HepG2 (cell line): ENCODE results near the gene TSPAN11. TPM values are rescaled to one million over a fixed set of nuclear protein-coding genes. Genes with fewer than 3 reads are reported as not detected.

Source experiments
- ATAC-seq: fragments of 200-7000 bp; cut with Tn5 transposase; 3 replicates; pipeline ENCODE4 v1.9.1; 2020; ENCODE audit warnings: mild to moderate bottlenecking, moderate library complexity
- BruUV-seq: library from RNA; stranded (reverse); fragments of 400-500 nt; replicated peaks from 2 replicates; lab custom pipeline; 2021; lab: Mats Ljungman, UMichigan
- CTCF ChIA-PET: fragments of 300-600 bp; formaldehyde crosslinking; extraction: SDS; loops from one replicate; lab custom pipeline; 2021; ENCODE audit warnings: low total read pairs, inconsistent platforms, low intra/inter-chr PET ratio; lab: Yijun Ruan, JAX
- POLR2A ChIA-PET: fragments of 350-600 bp; sonication (Branson Sonifier 250); formaldehyde crosslinking; loops from one replicate; lab custom pipeline; 2020; ENCODE audit warnings: antibody characterized with exemption, inconsistent platforms; lab: Yijun Ruan, JAX
- DNase-seq: peaks from one replicate; pipeline ENCODE4 v3.0.0-alpha.2; 2015; ENCODE audit warnings: low spot score
- FAIRE-seq: peaks from 3 replicates; lab custom pipeline; 2011; peaks lifted over from hg19 to GRCh38; lab: Jason Lieb, UNC
- H2AFZ ChIP-seq: one replicate; pipeline ENCODE4 v1.6.1; 2011; ENCODE audit warnings: low read length, inconsistent platforms
- H3K27ac ChIP-seq: fragments of 300-600 bp; 3 replicates; pipeline ENCODE4 v1.8.0; 2011; ENCODE audit warnings: mixed run types, mild to moderate bottlenecking, mixed read lengths, low read length, inconsistent platforms; ENCODE audit not compliant: insufficient read depth; ENCODE audit errors: extremely low read length
- H3K27me3 ChIP-seq, 2 experiments: fragments of 200-600 bp in 1 of 2; 2 replicates in 1 of 2; 3 replicates in 1 of 2; pipeline versions ENCODE4 v1.6.0 to v1.8.0; 2011; ENCODE audit warnings: low read length in 2 of 2, mild to moderate bottlenecking in 2 of 2, moderate library complexity in 2 of 2, inconsistent platforms in 1 of 2; ENCODE audit not compliant: insufficient read depth in 2 of 2, control insufficient read depth in 1 of 2
- H3K36me3 ChIP-seq, 2 experiments: fragments of 200-600 bp in 1 of 2; replicated peaks in 1 of 2; 2 replicates in 1 of 2; 3 replicates in 1 of 2; pipeline versions ENCODE4 v1.5.1 to v1.8.0; 2011; ENCODE audit warnings: low read length in 2 of 2, inconsistent platforms in 1 of 2; ENCODE audit not compliant: insufficient read depth in 2 of 2, control insufficient read depth in 1 of 2
- H3K4me1 ChIP-seq: 2 replicates; pipeline ENCODE4 v1.5.1; 2012; ENCODE audit warnings: low read length, inconsistent platforms; ENCODE audit not compliant: insufficient read depth
- H3K4me2 ChIP-seq: 2 replicates; pipeline ENCODE4 v1.6.0; 2011; ENCODE audit warnings: low read depth, low read length, inconsistent platforms
- H3K4me3 ChIP-seq, 3 experiments: fragments of 200-600 bp in 1 of 3; sonication (generic), shearing (Covaris generic) in 1 of 3; replicated peaks in 1 of 3; 2 replicates each; pipeline ENCODE4 v1.5.1; 2011 to 2016; ENCODE audit warnings: low read length in 3 of 3, inconsistent platforms in 2 of 3, low read depth in 2 of 3, mild to moderate bottlenecking in 2 of 3, control low read depth in 1 of 3, mixed read lengths in 1 of 3; ENCODE audit not compliant: insufficient read depth in 1 of 3
- H3K79me2 ChIP-seq: one replicate; pipeline ENCODE4 v1.6.1; 2011; ENCODE audit warnings: low read length, inconsistent platforms; ENCODE audit not compliant: insufficient read depth
- H3K9ac ChIP-seq: 2 replicates; pipeline ENCODE4 v1.6.0; 2011; ENCODE audit warnings: mild to moderate bottlenecking, low read depth, low read length, inconsistent platforms; ENCODE audit not compliant: insufficient read depth
- H3K9me3 ChIP-seq: 2 replicates; pipeline ENCODE4 v1.5.1; 2012; ENCODE audit warnings: mild to moderate bottlenecking, low read length
- H4K20me1 ChIP-seq: 2 replicates; pipeline ENCODE4 v1.6.0; 2011; ENCODE audit warnings: inconsistent platforms, mild to moderate bottlenecking, low read length, moderate library complexity; ENCODE audit not compliant: insufficient read depth
- AKNA ChIP-seq: sonication (generic); formaldehyde crosslinking; IDR thresholded peaks from 2 replicates; pipeline ENCODE4 v1.4.0; 2020; ENCODE audit warnings: missing genetic modification reagents, borderline replicate concordance
- CSRNP1 ChIP-seq: sonication (generic); formaldehyde crosslinking; IDR thresholded peaks from 2 replicates; pipeline ENCODE4 v1.8.1; 2023; ENCODE audit warnings: mild to moderate bottlenecking, missing genetic modification reagents
- ERF ChIP-seq: IDR thresholded peaks from 2 replicates; pipeline ENCODE4 v1.6.1; 2018; ENCODE audit warnings: missing biosample characterization, missing genetic modification reagents
- MYPOP ChIP-seq: sonication (generic); formaldehyde crosslinking; IDR thresholded peaks from 2 replicates; pipeline ENCODE4 v1.8.1; 2023; ENCODE audit warnings: mild to moderate bottlenecking, moderate library complexity, missing genetic modification reagents
- NONO ChIP-seq, 2 experiments: fragments of 450-650 bp in 1 of 2; sonication (generic) in 1 of 2; formaldehyde crosslinking in 1 of 2; IDR thresholded peaks in 1 of 2; conservative IDR thresholded peaks in 1 of 2; 2 replicates each; pipeline versions ENCODE4 v1.6.1 to v1.8.0; 2017 to 2022; ENCODE audit warnings: mild to moderate bottlenecking in 1 of 2, missing genetic modification reagents in 1 of 2, moderate library complexity in 1 of 2
- ZNF44 ChIP-seq: sonication (generic); formaldehyde crosslinking; IDR thresholded peaks from 2 replicates; pipeline ENCODE4 v1.5.1; 2020; ENCODE audit warnings: mild to moderate bottlenecking, missing genetic modification reagents
- WGBS: methylation state at CpG from one replicate; pipeline ENCODE4 v1.1.6; 2017; ENCODE audit warnings: low lambda C conversion rate; 5-methylcytosine and 5-hydroxymethylcytosine counted together
- in situ Hi-C: cut with HindIII; loops from 2 replicates; pipeline ENCODE4 v1.10.0; 2017; ENCODE audit warnings: low pct_unique_long_range_greater_than_20kb; ENCODE audit not compliant: extremely low pct_ligation_motif_present
- intact Hi-C: fragments of 100-400 bp; cut with micrococcal nuclease; formaldehyde crosslinking; loops from one replicate; pipeline ENCODE4 v1.10.0; 2022; ENCODE audit not compliant: unreplicated experiment
- polyA plus RNA-seq, 8 experiments: library from polyadenylated mRNA; depleted of rRNA in 3 of 8; stranded (reverse) in 7 of 8; unstranded in 1 of 8; fragments of >200 nt; fragmentation: Illumina TruSeq in 4 of 8; extraction: Trizol in 4 of 8; gene quantifications; 2 replicates each; pipeline versions ENCODE4 v1.2.1 to v1.2.3, GENCODE V29; 2011 to 2016; ENCODE audit warnings: low read depth in 4 of 8, missing spikeins in 1 of 8, mixed read lengths in 1 of 8; ENCODE audit not compliant: insufficient read depth in 1 of 8
- total RNA-seq, 5 experiments: library from RNA; depleted of rRNA; stranded (reverse); fragments of >200 nt; fragmentation: Illumina TruSeq; extraction: Trizol; gene quantifications; 2 replicates each; pipeline ENCODE4 v1.2.3, GENCODE V29; 2016; ENCODE audit warnings: low read depth in 1 of 5

TSPAN11 gene
- total and polyA plus RNA-seq, 2 of the 13 experiments (the other 11 are each of a cell fraction or from before 2014, with no cell fraction given): 0.01 to 0.07 TPM

- peaks cover 0 to 15% of the 10 kb centered on the region in 2 experiments; a peak in 3 of 5 replicates for H3K27me3 ChIP-seq
- H3K9me3 ChIP-seq: no peaks in the 10 kb centered on the region
- no peak for DNase-seq
- no peak overlapping the region for H2AFZ ChIP-seq
- no peaks in the 10 kb centered on the region for H3K36me3 ChIP-seq
- no peak for ATAC-seq
- FAIRE-seq: no peak
- H3K4me1 ChIP-seq: peaks cover 1% of the 10 kb centered on the region
- in situ Hi-C loops (loop anchor here (5.0 kb wide), 1 partner anchor 140 kb away; no protein-coding TSS in a partner anchor), intact Hi-C loops (no loop called here)
- no peaks in the 10 kb centered on the region for H4K20me1 ChIP-seq
- no peak overlapping the region for H3K27ac ChIP-seq
- POLR2A ChIA-PET: no interaction called here
- CTCF ChIA-PET: no interaction called here
- no peak overlapping the region for H3K4me2 ChIP-seq
- H3K9ac ChIP-seq: no peak overlapping the region
- no CpG with 5 or more reads among the region's 4 CpGs for WGBS
- H3K79me2 ChIP-seq: no peaks in the 10 kb centered on the region
- BruUV-seq: no TSS peak
- no peak overlapping the region for H3K4me3 ChIP-seq
- TF ChIP-seq MYPOP (CRISPR knock-in tag): no peak
- TF ChIP-seq ZNF44: no peak
- no peak for TF ChIP-seq NONO (IDR thresholded peaks at IDR 0.05)
- TF ChIP-seq NONO (CRISPR knock-in tag; conservative IDR thresholded peaks at IDR 0.05): no peak
- no peak for TF ChIP-seq ERF (CRISPR knock-in tag)
- no peak for TF ChIP-seq CSRNP1
- TF ChIP-seq AKNA (CRISPR knock-in tag): no peak
Measured at GRCh38 chr12:30992381-30992780, 65.8 kb downstream of the TSPAN11 start.
